MG63 (cell line): ENCODE results near the gene MRPS18B. TPM values are rescaled to one million over a fixed set of nuclear protein-coding genes. Genes with fewer than 3 reads are reported as not detected.
"Not testable (repeated sequence)": the region's sequence is repeated elsewhere in the genome, so short reads cannot be mapped to it uniquely, and the experiment has no call there.

ENCODE experiments used
- DNase-seq: peaks from one replicate; pipeline ENCODE4 v3.0.0-alpha.2; 2020
- H3K27me3 ChIP-seq: fragments of 250-450 bp; sonication (Bioruptor Pico); 2 replicates; pipeline ENCODE4 v1.5.1; 2020; ENCODE audit warnings: mild to moderate bottlenecking, moderate library complexity
- H3K36me3 ChIP-seq: fragments of 250-450 bp; sonication (Bioruptor Pico); 2 replicates; pipeline ENCODE4 v1.5.1; 2020; ENCODE audit warnings: mild to moderate bottlenecking, moderate library complexity
- H3K4me3 ChIP-seq: fragments of 250-450 bp; sonication (Bioruptor Pico); 2 replicates; pipeline ENCODE4 v1.5.1; 2020; ENCODE audit warnings: mild to moderate bottlenecking, moderate library complexity
- H3K9me3 ChIP-seq: fragments of 250-450 bp; sonication (Bioruptor Pico); 2 replicates; pipeline ENCODE4 v1.5.1; 2020; ENCODE audit warnings: mild to moderate bottlenecking, moderate library complexity
- total RNA-seq: library from RNA; depleted of rRNA; stranded (reverse); fragments of >200 nt; shearing (Covaris generic); gene quantifications from 2 replicates; pipeline ENCODE4 v1.2.3, GENCODE V29; 2014; ENCODE audit warnings: low replicate concordance; rRNA removed

The MRPS18B gene
- total RNA-seq, 1 experiment from 2014 or later: 29.9 TPM

- no peaks in the 10 kb centered on the region for H3K9me3 ChIP-seq
- peaks cover 15% of the 10 kb centered on the region for H3K36me3 ChIP-seq
These were observed 33.5 kb downstream of the MRPS18B start for GRCh38 chr6:30651143-30651542.

DNA sequence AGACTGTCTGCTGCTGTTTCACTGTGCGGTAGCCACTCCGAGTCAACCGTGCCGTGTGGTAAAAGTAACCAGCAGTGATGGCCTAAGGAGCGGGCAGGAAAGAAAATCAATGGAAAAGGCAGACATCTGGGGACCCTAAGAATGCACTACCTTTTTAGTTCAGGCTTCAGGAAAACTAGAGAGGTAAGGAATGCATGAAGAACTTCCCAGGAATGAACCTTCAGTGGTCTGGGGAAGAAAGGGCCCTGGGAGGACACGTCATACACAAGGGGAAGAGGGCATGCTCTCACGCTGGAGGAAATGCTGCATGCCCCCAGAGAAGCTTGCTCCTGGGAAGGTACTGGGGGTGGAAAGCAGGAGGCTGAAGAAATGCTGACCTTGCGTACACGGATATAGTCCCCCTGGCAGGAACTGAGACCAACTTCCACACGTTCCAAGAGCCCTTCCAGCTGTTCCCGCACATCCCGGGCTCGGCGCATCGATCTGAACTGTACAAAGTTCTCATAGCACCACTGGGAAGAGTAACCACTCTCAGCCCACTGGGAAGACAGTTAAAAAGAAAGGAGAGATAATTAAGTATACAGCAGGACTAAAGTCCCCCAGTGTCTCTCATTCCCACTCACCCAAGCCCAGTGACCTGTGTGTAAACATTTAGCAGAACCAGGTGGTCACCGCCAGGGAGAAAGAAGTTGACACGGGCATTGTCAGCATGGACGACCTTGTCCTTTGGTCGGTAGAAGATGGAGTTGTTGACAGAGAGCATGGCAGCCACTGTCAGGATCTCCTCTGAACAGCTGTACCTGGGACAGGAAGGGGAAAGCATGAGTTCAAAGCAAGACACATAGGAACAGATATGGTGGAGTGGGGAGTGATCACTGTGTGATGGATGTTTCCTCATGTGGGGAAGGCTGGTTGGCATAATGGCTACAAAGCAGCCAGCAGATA is 37.4 kb downstream of the MRPS18B start:
- Histone ChIP-seq H3K27me3 (no peaks in the 10 kb centered on the region), H3K9me3 (no peaks in the 10 kb centered on the region), H3K4me3 (no peak overlapping the region), H3K36me3 (peaks cover 12% of the 10 kb centered on the region)
- DNase-seq: no peak

More at GRCh38 chr6:30651143-30651542, 33.5 kb downstream of the MRPS18B start:
- no peak overlapping the region for H3K4me3 ChIP-seq
- no peak for DNase-seq
- H3K27me3 ChIP-seq: no peaks in the 10 kb centered on the region

DNA sequence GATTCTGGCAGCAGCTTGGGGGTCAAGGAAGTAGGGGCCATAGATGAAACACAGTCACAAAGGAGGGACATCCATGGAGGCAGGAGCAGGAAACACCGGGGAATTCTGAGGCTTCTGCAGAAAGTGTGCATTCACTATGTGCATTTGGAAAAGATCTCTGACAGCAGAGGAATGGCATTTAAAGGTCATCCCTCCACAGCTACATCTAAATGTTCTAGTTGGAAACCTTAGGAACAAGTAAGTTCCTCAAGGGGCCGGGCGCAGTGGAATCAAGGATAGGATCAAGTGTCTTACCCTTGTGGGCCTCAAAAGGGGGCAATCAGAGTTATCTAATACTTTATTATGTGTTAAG is 38.1 kb downstream of the MRPS18B start:
- Histone ChIP-seq H3K27me3 (no peaks in the 10 kb centered on the region), H3K36me3 (peaks cover 12% of the 10 kb centered on the region; the same call in 1 of the 2 replicates)

DNA sequence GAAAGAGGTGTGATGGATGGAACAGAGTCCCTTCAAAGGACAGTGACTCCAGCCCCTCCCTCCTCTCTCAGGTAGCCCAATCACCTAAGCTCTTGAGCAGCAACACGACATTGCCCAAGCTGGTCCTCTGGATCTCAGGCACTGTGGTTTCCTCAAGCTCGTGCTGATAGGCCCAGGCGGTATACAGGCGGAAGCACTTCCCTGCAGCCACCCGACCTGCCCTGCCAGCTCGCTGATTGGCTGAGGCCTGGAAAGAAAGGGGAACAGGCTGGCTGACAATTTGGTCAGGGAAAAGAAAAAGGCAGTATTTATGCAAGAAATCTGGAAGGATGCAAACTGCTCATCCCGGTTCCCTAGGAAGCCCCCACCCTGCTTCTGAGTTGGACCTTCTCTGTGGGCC is 38.9 kb downstream of the MRPS18B start:
- Histone ChIP-seq H3K36me3 (peaks cover 8% of the 10 kb centered on the region; the same call in 1 of the 2 replicates), H3K4me3 (no peak overlapping the region), H3K9me3 (no peaks in the 10 kb centered on the region), H3K27me3 (no peaks in the 10 kb centered on the region)
- DNase-seq: no peak

More for the DNA sequence above, 38.1 kb downstream of the MRPS18B start:
- DNase-seq: no peak
- no peak overlapping the region for H3K4me3 ChIP-seq
- no peaks in the 10 kb centered on the region for H3K9me3 ChIP-seq

- peaks cover 6% of the 10 kb centered on the region; the same call in 1 of the 2 replicates for H3K36me3 ChIP-seq
- H3K4me3 ChIP-seq: no peak overlapping the region
- no peaks in the 10 kb centered on the region for H3K27me3 ChIP-seq
- H3K9me3 ChIP-seq: no peaks in the 10 kb centered on the region
- DNase-seq: no peak
These were observed 39.8 kb downstream of the MRPS18B start for GRCh38 chr6:30657454-30657853.

GRCh38 chr6:30657922-30658321 is 40.3 kb downstream of the MRPS18B start:
- H3K27me3 ChIP-seq, DNase-seq, H3K36me3 ChIP-seq, H3K4me3 ChIP-seq, H3K9me3 ChIP-seq: not testable (repeated sequence)

- no peak for DNase-seq
- no peaks in the 10 kb centered on the region for H3K9me3 ChIP-seq
- no peak overlapping the region for H3K4me3 ChIP-seq
- peaks cover 10% of the 10 kb centered on the region for H3K36me3 ChIP-seq
- H3K27me3 ChIP-seq: no peaks in the 10 kb centered on the region
These were observed 47.5 kb downstream of the MRPS18B start for GRCh38 chr6:30664994-30665767.

DNA sequence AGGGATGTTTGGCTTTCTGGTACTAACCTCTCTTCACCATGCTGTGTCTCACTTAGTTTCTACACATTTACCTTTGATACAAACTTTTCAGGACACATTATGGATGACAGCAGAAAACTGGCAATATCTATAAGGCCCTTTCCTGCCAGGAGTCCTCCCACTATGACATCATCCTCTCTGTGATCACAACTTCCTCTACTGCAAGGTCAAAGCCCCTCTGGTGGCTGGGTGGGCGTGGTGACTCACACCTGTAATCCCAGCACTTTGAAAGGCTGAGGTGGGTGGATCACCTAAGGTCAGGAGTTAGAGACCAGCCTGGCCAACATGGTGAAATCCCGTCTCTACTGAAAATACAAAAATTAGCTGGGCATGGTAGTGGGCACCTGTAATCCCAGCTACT is 48.7 kb downstream of the MRPS18B start:
- not testable (repeated sequence) for H3K27me3 ChIP-seq, H3K9me3 ChIP-seq, H3K4me3 ChIP-seq
- peak; percentile 38 for DNase-seq
- H3K36me3 ChIP-seq: peaks cover 13% of the 10 kb centered on the region

GRCh38 chr6:30670760-30671527 is 53.3 kb downstream of the MRPS18B start:
- no peak for DNase-seq
- H3K9me3 ChIP-seq: no peaks in the 10 kb centered on the region
- H3K36me3 ChIP-seq: peaks cover 8% of the 10 kb centered on the region
- H3K4me3 ChIP-seq: no peak overlapping the region
- no peaks in the 10 kb centered on the region for H3K27me3 ChIP-seq

- peak within 1 kb of the TSS; percentile 91 for H3K4me3 ChIP-seq
- DNase-seq: peak; percentile 94
- no peaks in the 10 kb centered on the region for H3K27me3 ChIP-seq
- H3K36me3 ChIP-seq: peaks cover 18% of the 10 kb centered on the region
- no peaks in the 10 kb centered on the region for H3K9me3 ChIP-seq
These were observed 55.0 kb downstream of the MRPS18B start, which contains the start of gene DHX16 for GRCh38 chr6:30672445-30673253. Gene DHX16, minus strand, starts transcription at chr6:30673006. Its CDS starts 165 bp downstream, at chr6:30672841.

Other genes with a start within 250 kb of the MRPS18B start
- gene HLA-E, start 128.3 kb upstream of the MRPS18B start, total RNA-seq: 25.6 and 28.9 TPM in 2 replicates
- gene GNL1, start 61.4 kb upstream of the MRPS18B start, total RNA-seq: 27.3 and 33.6 TPM in 2 replicates
- 0.64 and 1.2 TPM in 2 replicates for gene PRR3, start 60.5 kb upstream of the MRPS18B start, total RNA-seq
- 19.4 and 26.1 TPM in 2 replicates for gene ABCF1, start 46.4 kb upstream of the MRPS18B start, total RNA-seq
- gene PPP1R10, start 597 bp upstream of the MRPS18B start, total RNA-seq: 3.9 and 6.7 TPM in 2 replicates
- 0.16 TPM in 1 of 2 replicates, not detected in the other for gene ATAT1, start 9.0 kb downstream of the MRPS18B start, total RNA-seq
- 1.9 and 3.2 TPM in 2 replicates for gene C6orf136, start 29.3 kb downstream of the MRPS18B start, total RNA-seq
- 16.6 and 24.2 TPM in 2 replicates for gene DHX16, start 55.2 kb downstream of the MRPS18B start, total RNA-seq
- gene PPP1R18, start 68.8 kb downstream of the MRPS18B start, total RNA-seq: 31.1 and 32.0 TPM in 2 replicates
- 0.25 and 3.4 TPM in 2 replicates for gene NRM, start 73.1 kb downstream of the MRPS18B start, total RNA-seq
- gene MDC1, start 99.4 kb downstream of the MRPS18B start, total RNA-seq: 5.4 and 10.8 TPM in 2 replicates
- 241 and 386 TPM in 2 replicates for gene TUBB, start 102.5 kb downstream of the MRPS18B start, total RNA-seq
- 111 and 137 TPM in 2 replicates for gene FLOT1, start 124.8 kb downstream of the MRPS18B start, total RNA-seq
- gene IER3, start 126.7 kb downstream of the MRPS18B start, total RNA-seq: 53.6 and 54.6 TPM in 2 replicates